Activated T-cell treated with anti-CD3 and anti-CD28 coated beads for 1 hour (primary cell): ENCODE measurements around the gene CALML5.

Source experiments
- DNase-seq: peaks from one replicate; pipeline ENCODE4 v3.0.0-alpha.2; 2020; ENCODE audit warnings: low read depth

The CALML5 gene

DNA sequence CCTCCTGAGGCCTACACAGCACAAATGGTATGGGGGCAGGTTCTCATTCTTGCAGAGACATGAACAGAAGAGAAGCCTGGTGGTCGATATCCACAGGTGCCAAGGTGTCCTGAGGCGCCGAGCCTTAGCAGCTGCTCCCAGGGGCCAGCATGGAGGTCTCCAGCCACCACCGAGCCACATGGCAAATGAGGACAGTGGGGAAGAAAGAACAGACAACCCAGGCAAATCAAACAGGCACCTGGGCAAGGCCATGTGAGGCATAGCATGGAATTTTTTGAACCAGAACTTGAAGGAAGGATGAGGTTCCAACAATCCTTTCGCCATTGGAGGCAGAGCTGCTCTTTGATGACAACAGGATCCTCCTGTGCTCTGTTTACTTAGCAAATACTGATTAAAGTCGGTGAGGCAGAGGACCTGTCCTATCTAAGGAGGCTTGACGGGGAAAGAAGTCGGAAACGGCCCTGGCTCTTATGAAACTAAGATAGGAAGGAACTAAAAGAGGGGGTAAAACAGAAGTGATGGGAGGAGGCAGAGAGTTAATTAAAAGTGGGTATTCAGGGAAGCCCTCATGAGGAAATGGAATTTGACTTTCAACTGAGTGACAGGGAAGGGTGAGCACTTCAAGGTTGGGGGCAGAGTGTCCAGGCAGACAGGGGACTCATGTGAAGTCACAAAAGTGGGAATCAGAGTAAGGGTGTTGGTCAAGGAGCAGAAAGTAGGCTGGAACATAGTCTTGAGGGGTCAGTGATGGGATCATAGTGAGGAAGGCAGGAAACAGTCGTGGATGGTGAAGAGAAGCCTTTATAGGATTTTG, 16.8 kb upstream of the CALML5 start:
- no peak for DNase-seq

DNA sequence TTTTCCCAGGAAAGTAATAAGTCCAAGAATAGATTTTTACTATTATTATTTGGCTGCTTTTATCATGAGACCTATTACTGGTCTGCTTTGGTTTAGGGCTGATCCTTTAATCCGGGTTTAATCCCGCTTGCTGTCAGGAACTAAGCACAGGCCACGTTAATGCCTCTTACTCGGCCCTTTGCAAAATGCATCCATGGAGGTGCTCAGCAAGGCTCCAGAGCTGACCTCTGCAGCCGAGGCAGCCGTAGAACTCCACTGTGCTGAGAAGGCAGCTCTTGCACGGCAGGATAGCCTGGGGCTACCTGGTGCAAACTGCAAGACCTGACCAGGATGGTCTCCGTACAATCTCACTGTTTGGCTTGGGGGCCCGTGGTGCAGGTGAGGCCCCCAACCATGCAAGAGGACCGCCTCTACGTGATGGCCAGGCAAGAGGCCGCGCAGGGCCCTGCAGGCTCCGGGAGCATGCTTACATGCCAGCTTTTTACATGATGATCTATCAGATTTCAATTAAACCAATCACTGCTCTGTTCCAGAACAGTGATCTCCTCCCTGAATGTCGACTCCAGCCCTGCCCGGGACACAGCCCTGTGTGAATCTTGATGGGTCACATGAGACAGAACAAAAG, 15.0 kb upstream of the CALML5 start:
- DNase-seq = no peak

DNA sequence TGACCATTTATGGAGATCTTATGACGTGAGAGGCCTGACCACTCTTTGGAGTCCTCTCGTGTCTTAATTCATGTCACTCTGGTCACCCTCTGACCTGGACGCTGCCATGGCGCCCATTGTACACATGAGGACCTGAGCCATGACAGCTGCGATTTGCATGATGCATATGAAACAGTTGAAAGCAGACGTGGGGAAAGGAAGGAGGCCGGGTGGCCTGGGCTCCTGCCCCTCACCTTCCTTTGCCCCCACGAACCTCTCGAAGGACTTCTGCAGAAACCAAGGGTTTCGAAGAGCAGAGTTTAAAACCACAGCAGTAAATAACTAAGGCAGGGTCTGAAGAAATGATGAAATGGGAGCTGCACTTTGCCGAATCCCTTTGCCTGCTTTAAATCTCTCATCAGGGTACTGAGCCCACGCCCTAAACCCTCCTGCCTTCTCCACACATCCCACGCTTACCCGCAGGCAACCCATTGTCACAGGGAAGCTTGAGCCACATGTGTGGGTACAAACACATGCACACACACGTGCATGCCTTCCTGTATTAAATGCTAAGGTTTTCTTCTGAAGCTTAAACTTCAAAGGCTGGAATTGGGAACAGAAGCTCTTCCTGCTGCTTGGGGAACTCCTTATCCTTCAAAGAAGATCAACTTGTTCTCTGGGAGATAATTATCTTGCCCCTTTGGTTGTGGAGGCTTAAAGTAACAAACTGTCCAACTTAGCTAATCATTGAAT, 13.7 kb upstream of the CALML5 start:
- no peak for DNase-seq

DNA sequence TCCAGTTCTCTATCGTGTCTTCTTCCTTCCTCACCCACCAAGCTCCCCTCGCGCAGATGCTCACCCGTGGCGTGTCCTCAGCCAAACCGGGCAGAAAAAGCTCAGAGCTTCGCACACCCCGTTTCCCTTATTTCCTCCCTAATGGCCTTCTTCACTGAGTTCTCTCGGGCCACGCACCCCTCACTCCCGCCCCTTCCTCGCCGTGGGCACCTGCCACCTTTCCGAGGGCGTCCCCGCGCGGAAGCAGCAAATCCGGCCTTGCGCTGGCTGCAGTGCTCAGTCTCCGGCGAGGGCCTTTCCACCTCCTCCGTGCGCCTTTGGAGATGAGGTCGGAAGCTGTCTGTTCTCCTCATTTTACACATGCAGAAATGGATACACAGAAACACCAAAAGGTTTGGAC, 13.0 kb upstream of the CALML5 start:
- DNase-seq = no peak

DNA sequence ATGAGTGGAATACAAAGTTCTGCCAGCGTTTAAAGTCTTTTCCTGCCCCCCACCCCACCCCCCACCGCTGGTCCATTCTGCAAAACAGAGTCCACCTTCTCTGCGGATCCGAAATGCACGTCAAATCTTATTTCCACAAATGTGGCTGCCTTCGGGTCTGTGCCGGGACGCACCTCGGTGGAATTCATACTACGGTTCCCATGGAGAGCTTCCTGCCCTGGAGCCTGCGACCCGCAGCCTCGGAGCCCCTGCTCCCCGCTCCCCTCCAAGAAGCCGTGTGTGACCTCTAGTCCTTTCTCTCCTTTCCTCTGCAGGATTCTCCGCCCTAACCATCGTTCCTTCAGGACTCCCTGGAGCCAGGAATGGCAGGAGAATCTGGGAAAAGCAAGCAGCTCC, 12.5 kb upstream of the CALML5 start:
- no peak for DNase-seq

DNA sequence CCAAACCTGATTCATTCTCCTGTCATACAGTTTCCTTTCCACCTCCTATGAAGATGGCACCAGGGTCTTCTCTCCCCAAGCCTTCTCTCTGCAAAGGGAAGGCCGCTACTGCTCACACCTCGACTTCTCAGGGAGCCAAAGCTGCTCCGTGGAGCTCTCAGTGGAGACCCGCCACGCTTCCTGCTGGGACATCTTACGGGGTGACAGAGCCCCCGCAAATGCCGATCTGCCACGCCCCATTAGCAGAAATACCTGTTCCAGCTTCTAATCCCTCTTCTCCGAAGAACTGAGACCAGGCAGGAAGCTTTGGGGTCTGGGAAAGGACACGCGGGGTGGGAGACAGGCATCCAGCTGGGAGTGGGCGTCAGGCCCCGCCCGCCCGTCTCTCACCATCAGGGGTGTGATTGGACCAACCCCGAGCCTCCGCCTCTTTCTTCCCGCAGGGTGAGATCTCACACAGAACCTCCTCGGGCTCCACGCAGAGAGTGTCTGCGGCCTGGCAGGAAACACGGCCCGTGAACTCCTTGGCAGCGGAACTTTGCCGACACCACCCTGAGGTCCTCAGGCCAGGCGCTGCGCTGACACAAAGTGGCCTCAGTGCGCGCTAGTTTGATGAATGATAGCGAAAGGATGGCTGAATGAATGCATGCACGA, 12.0 kb upstream of the CALML5 start:
- no peak for DNase-seq

DNA sequence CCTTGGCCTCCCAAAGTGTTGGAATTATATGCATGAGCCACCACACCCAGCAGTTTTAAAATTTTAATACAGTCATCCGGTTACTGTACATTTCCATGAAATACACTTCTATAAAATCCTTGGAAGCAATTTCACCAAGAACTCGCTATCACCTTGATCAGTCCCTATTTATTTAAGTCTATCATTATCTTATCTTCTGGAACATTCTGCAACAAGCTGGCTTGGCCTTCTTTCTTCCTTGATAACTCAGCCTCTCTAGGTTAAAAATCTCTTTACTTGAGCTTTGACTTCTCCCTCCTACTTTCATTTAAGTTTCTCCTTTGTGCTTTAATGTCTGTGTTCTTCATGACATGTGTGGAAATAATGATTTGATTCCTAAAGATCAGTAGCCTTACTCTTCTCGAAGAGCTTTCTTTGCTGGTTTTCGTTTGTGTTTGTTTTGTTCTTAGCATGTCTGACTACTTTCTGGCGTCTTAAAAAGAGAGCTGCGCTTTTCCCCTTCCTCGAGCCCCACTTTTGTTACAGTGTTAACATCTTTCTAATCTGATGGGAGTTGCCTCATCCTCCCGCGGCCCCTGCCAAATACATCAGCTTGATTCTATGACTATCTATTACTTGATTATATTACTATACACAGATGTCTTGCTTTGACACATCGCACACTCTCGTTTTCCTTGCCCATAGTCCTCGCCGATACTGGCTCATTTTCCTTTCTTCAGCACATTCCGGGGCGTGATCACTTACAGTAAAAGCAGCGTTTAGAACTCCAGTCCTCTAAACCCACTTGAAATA, 11.1 kb upstream of the CALML5 start:
- DNase-seq = no peak

DNA sequence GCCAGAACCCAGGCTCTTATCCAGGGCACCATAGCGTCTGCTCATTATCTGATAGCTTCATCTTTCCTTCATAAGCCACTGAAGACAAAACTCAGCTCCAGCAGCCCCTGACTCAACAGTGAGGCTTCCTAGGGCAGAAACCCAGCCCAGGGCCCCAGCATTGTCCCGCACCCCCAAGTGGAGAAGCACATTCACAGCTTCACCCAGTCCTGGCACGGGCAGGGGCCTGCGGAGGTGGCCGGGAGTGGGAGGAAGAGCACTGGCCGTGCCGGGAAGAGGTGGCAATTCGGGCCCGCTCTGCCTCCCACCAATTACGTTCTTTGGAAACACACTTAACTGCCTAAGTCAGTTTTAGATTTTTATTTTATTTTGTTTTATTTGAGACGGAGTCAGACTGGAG, 10.3 kb upstream of the CALML5 start:
- no peak for DNase-seq

DNA sequence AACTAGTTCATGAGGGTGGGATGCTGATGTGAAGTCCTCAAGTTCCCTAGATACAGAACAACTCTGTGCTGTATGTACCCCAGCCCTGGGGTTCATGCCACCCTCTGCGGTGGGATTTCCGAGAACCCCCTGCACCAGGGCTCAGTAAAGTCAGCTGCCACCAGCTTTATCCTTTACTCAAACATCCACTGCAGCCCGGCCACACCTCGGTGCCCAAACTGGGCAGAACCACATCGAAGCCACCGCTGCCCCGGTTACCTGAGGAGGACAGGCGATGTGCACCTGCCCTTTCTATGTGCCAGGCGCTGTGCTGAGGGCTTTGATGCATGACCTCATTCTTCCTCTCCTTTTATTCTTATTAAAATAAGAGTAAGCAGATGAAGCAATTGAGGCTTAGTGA, 9.9 kb upstream of the CALML5 start:
- DNase-seq = no peak

DNA sequence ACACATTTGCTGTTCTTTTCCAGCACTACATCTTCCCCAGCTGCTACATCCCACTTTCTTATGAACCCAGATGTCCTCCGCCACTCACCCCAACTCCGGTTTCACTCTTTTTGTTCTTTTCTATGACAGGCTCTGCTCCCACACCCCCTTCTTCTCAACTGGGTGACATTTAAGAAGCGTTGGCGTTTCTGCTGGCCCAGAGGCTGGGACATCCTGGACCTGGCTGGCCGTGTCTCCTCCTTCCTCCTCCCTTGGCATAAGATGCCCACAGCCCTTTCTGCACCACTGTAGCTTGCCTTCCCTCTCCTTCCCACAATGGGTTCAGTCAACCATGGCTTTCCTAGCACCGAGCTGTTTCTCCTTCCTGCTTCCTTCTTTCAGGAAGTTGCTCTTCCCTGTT, 9.4 kb upstream of the CALML5 start:
- DNase-seq = no peak

DNA sequence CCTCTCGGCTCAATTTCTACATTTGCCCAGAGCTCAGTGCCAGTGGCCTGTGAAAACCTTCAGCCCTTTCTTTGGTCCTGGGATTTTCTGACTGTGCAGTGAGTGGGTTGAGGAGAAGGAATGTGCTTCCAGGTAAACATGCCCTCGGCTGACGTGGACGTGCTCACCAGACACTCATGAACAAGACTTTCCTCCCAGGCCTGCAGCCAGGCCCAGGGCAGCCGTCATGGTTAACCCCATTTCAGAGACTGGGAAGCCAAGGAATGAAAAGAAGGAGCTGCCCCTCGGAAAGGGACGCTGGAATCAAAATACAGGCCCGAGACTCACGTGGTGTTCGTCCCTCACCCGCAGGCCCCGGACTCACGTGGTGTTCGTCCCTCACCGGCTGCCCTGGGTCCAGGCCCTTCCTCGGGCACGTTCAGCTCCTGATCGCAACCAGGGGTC, 8.8 kb upstream of the CALML5 start:
- DNase-seq = no peak

DNA sequence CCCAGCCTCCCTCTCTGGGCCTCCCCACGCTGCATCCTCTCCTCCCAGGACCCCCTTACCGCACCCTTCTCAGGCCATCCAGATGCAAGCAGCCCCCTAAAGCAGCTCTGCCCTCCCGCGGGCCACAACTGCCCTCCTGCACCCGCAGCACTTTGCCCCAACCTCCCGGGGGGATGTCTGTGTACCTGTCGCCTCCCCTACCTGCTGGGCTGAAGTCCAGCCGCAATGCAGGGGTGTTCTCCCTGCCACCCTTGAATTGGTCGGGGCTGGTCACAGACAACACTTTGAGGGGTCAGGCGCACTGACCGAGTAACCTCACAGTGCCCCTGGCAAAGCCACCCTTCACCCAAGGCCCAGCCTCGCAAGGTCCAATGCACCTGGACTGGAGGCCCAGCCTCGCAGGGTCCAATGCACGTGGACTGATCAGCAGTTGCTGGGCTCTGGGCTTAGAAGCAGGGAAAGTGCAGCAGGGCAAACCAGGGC, 8.3 kb upstream of the CALML5 start:
- DNase-seq = no peak

DNA sequence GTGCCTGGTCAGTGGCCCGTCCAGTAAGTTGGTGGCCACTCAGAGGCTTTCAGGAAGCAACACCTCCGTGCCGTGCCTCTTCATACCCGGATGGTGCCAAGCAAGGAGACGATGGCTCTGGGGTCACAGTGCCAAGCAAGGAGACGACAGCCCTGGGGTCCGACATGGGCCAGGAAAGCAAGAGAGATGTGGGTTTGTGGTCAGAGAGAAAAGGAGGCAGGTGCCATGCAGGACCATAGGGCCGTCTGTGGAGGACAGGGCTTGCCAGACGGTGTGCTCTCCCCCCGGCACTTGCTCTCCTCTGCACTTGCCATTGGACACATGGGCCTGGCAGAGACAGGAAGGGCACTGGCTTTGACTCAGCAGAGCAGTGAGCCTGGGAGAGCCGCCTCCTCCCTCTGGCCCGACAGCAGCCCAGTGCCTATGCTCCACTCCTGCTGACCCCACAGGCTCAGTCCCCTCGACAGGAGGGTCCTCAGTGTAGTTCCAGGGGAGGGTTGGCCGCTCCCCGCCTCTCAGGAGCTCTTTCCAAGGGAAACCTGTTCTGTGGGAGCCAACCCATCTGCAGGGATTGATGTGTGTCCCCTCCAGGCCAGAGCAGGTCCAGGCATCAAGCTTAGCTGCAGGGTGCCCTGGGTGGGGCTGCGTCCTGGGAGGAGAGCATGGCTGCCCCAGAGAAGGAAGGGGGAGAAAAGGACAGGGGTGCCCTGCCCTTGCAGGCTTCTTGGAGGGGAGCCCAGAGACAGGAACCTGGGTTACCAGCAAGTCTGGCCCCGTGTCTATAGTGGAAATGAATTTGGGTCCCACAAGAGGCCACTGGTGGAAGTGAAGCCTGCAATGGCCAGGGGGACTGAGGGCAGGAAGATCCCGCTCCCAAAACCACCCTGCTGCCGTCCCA, 7.6 kb upstream of the CALML5 start:
- DNase-seq = no peak

DNA sequence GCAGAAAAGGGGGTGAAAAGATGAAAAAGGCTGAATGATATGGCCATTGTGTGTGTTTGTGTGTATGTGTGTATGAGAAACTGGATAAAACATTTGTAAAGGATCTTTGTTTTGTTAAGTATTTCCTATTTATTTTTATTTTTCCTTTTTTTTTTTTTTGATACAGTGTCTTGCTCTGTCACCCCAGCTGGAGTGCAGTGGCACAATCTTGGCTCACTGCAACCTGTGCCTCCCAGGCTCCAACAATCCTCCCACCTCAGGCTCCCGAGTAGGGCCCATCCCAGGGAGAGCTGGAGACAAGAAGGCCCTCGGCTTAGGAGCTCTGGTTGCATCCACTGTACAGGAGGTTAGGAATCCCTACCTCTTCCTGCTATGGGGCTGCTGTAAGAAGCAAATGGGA, 6.9 kb upstream of the CALML5 start:
- DNase-seq = no peak

DNA sequence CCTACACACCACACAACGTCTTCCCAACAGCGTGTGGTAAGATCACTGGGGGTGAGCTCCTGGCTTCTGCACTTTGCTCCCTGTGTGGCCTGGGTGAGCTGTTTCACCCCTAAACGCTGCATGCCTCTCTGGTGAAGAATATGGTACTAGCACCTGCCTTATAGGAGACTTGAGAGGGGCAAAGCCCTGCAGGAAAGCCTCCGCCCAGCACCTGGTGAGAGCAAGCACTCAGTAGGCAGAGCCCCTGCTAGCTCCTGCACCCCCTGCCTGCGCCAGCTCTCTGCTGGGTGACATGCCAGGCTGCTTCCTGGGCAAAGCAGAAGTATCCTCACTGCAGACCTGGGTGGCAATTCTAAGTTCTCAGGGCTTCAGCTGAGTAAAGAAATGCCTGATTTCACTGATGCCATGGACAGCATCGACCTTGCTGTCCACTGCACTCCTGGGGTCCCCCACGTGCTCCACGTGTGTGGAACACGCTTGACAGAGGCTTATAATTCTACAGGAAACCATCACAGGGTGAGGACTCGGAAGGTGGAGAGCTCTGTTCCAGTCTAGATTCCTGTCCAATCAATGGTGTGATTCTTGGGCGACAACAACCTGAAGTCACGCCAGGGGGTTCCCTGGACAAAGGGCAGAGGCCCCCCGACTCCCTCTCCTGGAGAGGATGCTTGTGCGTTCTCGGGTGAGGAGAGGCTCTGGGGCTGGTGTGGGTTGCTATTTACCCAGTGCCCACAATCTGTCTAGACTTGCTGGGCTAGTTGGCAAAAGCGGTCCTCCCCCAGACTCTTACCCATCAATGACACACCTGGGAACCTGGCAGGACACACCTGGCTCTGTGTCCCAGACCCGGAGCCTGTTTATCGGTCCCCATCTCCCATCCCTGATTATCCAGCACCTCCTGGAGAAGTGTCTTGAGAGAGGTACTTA, 5.0 kb upstream of the CALML5 start:
- DNase-seq = no peak

DNA sequence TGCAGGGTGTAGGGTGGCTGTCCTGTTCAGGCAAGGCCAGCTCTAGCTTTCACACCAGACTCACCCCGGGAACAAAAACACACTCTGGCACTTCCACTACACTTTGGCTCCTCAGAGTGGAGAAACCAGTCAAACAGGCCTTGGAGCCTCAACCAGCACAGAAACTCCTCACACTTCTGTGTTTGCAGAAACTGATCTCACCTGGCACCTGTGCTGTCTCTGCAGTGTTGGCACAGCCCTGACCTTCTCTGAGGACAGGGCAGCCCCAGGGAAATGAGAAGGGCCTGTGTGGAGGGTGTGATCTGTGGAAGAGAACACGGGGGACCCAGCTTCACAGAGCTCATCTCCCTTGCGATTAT, 4.1 kb upstream of the CALML5 start:
- no peak for DNase-seq

DNA sequence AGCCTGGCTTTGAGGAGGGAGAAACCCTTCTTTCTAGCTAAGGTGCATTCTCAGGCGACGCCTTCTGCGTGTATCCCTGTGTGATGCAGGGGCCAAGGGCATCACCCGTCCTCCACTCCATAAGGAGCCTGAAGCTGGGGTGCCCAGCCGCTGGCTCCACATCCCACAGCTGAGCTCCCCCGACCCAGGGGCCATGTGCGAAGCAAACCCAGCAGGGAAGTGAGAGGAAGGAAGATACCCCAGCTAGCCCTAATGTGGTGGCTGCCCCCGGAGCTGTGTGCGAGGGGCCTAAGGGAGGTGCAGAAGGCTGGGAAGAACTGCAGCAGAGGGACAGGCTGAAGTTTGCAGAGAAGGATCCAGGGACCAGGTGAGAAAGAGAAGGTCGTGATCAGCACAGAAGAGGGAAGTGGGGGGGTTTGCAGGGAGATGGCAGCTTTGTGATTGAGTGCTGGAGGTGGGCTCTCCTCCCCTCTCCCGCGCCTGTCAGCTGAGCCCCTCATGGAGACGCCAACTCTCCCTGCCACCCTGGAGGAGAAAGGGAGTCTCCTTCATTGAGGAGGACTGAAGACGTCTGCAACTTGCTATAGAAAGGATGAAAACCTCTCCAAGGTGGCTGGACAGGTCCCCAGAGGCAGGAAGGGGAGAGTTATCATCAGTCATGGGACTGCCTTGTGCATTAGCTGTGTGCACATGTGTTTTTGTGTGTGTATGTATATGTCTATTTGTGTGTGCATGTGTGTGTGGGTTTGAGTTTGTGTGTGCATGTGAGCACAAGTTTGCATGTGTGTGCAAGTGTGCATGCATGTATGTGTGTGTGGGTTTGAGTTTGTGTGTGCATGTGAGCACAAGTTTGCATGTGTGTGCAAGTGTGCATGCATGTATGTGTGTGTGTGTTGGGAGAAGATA, 3.5 kb upstream of the CALML5 start:
- no peak for DNase-seq

DNA sequence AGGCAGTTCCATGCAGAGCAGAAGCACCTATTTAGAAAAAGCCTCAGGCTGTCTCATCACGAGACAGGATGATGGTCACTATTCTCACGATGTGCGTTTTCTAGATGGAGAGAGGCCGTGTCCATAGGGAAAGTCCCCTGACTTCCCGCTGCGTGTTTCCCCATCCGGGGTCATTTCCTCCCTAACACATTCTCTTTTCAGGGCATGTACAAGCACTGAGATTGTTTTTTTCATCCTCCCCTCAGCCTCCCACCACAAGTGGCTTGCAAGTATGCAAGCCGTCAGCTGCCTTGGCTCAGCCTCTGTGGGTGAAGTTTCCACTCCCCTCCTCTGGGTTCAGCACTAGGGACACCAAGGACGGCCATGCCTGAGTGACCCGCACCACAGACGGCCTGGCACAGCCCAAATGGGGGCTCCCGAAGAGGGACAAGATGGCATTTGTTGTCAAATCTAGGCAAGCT, 2.7 kb upstream of the CALML5 start:
- no peak for DNase-seq
